ENCODE data around the gene NUPR1.

The NUPR1 gene

DNA sequence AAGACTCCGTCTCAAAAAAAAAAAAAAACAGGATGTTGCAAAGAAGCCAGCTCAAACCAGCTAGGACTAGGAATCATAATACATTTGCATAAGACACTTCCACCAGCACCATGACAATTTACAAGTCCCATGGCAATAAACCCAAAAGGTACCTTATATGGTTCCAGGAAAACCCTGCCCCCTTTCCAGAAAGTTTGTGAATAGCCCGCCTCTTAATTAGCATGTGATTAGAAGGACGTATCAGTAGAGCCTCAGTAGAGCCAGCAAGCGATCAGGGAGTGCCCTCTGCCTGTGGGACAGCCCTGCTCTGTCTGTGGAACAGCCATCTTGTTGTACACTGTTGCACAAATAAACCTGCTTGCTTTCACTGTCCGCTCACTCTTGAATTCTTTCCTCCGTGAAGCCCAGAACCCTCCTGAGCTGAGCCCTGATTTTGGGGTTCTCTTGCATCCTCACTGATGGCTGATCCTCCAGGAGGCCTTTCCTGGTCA, 14.0 kb downstream of the NUPR1 start:
- no peak for DNase-seq
- no peaks in the 10 kb centered on the region for H4K20me1 ChIP-seq (ENCODE audit: insufficient read depth, low read length)
- H3F3A ChIP-seq (ENCODE audit: insufficient read depth, low read length), result no peaks in the 10 kb centered on the region
- H2AFZ ChIP-seq (ENCODE audit: low read length), result no peak overlapping the region
- no peaks in the 10 kb centered on the region for H3K27me3 ChIP-seq (replicated peaks; ENCODE audit: insufficient read depth, low read length)
- H3K4me1 ChIP-seq (ENCODE audit: low read length), result no peaks in the 10 kb centered on the region
- no peak overlapping the region for H3K4me2 ChIP-seq (ENCODE audit: low read depth, low read length)
- H3K79me2 ChIP-seq (ENCODE audit: low read length), result no peaks in the 10 kb centered on the region
- H3K36me3 ChIP-seq (replicated peaks; ENCODE audit: insufficient read depth, low read length), result no peaks in the 10 kb centered on the region
- TF ChIP-seq CTCF (IDR thresholded peaks at IDR 0.05; ENCODE audit: low read length) (0 out of 2 replicates have a peak, but pooled peaks have one; percentile 3), EZH2phosphoT487 (IDR thresholded peaks at IDR 0.05; ENCODE audit: low read length) (no peak)
- no peak overlapping the region for H3K4me3 ChIP-seq (ENCODE audit: low read length)
- H3K9me2 ChIP-seq (replicated peaks; ENCODE audit: insufficient read depth, low read length), result no peaks in the 10 kb centered on the region
- no peak overlapping the region for H3K27ac ChIP-seq (ENCODE audit: low read length)
- no peak overlapping the region for H3K9ac ChIP-seq (ENCODE audit: low read length)
- H3K9me3 ChIP-seq (replicated peaks; ENCODE audit: insufficient read depth, low read length), result no peaks in the 10 kb centered on the region

DNA sequence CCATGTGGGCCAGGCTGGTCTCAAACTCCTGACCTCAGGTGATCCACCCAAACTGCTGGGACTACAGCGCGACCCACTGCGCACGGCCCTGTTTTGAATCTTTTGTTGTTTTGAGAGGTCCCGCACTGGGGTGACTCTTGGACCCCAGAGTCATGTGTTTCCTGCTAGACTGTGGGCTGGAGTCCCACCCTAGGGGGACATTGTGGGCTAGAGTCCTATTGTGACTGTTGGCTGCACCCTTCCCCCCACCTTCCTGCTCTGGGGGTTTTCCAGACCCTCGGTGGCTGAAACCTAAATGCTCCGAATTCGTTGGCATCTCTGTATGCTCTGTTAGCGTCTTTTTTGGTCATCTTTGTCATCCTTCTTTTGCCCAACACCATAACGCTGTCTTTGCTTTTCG, 16.0 kb downstream of the NUPR1 start:
- Histone ChIP-seq H3F3A (ENCODE audit: insufficient read depth, low read length) (no peaks in the 10 kb centered on the region), H3K9me3 (replicated peaks; ENCODE audit: insufficient read depth, low read length) (no peaks in the 10 kb centered on the region), H2AFZ (ENCODE audit: low read length) (no peak overlapping the region), H3K9me2 (replicated peaks; ENCODE audit: insufficient read depth, low read length) (no peaks in the 10 kb centered on the region), H3K27ac (ENCODE audit: low read length) (no peak overlapping the region), H3K4me2 (ENCODE audit: low read depth, low read length) (no peak overlapping the region), H3K79me2 (ENCODE audit: low read length) (no peaks in the 10 kb centered on the region), H3K27me3 (replicated peaks; ENCODE audit: insufficient read depth, low read length) (no peaks in the 10 kb centered on the region), H3K4me1 (ENCODE audit: low read length) (no peaks in the 10 kb centered on the region), H3K9ac (ENCODE audit: low read length) (no peak overlapping the region), H3K36me3 (replicated peaks; ENCODE audit: insufficient read depth, low read length) (no peaks in the 10 kb centered on the region), H3K4me3 (ENCODE audit: low read length) (no peak overlapping the region), H4K20me1 (ENCODE audit: insufficient read depth, low read length) (no peaks in the 10 kb centered on the region)
- TF ChIP-seq CTCF (IDR thresholded peaks at IDR 0.05; ENCODE audit: low read length), result no peak
- TF ChIP-seq EZH2phosphoT487 (IDR thresholded peaks at IDR 0.05; ENCODE audit: low read length), result no peak
- no peak for TF ChIP-seq EZH2 (optimal IDR thresholded peaks at IDR 0.05; ENCODE audit: low read depth, low read length)
- no peak for DNase-seq

- H3K4me2 ChIP-seq (ENCODE audit: low read depth, low read length), result no peak overlapping the region
- no peaks in the 10 kb centered on the region for H3K27me3 ChIP-seq (replicated peaks; ENCODE audit: insufficient read depth, low read length)
- H4K20me1 ChIP-seq (ENCODE audit: insufficient read depth, low read length), result no peaks in the 10 kb centered on the region
- H2AFZ ChIP-seq (ENCODE audit: low read length), result no peak overlapping the region
- H3K79me2 ChIP-seq (ENCODE audit: low read length), result no peaks in the 10 kb centered on the region
- no peak overlapping the region for H3K9ac ChIP-seq (ENCODE audit: low read length)
- no peaks in the 10 kb centered on the region for H3K4me1 ChIP-seq (ENCODE audit: low read length)
- DNase-seq, result no peak
- no peak overlapping the region for H3K4me3 ChIP-seq (ENCODE audit: low read length)
- H3F3A ChIP-seq (ENCODE audit: insufficient read depth, low read length), result no peaks in the 10 kb centered on the region
- no peaks in the 10 kb centered on the region for H3K36me3 ChIP-seq (replicated peaks; ENCODE audit: insufficient read depth, low read length)
- H3K27ac ChIP-seq (ENCODE audit: low read length), result no peak overlapping the region
- no peaks in the 10 kb centered on the region for H3K9me2 ChIP-seq (replicated peaks; ENCODE audit: insufficient read depth, low read length)
- H3K9me3 ChIP-seq (replicated peaks; ENCODE audit: insufficient read depth, low read length), result no peaks in the 10 kb centered on the region
- TF ChIP-seq EZH2phosphoT487 (IDR thresholded peaks at IDR 0.05; ENCODE audit: low read length) (no peak), CTCF (IDR thresholded peaks at IDR 0.05; ENCODE audit: low read length) (no peak), EZH2 (optimal IDR thresholded peaks at IDR 0.05; ENCODE audit: low read depth, low read length) (no peak)
Observed at GRCh38 chr16:28521436-28521835, 17.3 kb downstream of the NUPR1 start.

Measured in MM.1S (cell line).